ENCODE measurements around the gene ATXN3.
A peak's percentile ranks its signal among the peaks of the same experiment; 100 is the strongest.

The ATXN3 gene

DNA sequence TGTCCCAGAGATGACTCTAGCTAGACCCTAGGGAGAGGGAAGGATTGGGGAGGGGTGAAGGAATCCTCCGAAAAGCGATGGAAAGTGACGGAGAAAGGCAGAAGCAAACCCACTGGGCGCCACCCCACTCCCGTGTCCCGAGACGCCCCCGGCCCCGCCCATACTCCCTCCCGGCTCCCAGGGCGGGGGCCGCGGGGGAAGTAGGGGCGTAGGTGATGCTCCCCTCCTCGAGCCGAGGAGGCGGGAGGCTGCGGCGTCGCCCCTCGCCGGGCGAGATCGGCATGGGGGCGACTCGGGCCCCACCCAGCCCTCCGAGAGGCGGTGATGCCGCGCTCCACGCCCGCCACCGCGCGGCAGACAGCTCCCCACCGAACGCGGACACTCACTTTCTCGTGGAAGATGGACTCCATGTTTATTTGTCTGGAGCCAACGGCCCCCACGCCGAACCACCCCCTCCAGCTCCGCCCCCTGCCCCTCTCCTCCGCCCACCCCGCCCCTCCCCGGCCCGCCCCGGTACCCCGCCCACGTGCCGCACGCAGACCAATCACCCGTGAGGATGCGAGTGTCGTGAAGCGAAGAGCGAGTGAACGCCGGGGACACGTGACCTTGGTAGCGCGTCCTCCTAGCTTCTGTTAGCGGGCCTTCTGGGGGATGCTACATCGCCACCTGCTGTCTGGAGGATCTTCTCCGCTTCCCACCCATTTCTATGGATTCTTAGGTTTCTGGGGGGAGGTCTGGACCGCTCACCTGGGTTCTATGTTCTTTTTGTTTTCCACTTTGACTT lies at the start of gene ATXN3:
ATXN3 (minus strand) TSS at position 440 of the 784 bp plus-strand sequence; CDS start at position 410, 30 bp downstream.
- DNase-seq, result peak; percentile 96 to 99

GRCh38 chr14:92154283-92154942 lies 48.0 kb upstream of the ATXN3 start:
- no peak for DNase-seq

DNA sequence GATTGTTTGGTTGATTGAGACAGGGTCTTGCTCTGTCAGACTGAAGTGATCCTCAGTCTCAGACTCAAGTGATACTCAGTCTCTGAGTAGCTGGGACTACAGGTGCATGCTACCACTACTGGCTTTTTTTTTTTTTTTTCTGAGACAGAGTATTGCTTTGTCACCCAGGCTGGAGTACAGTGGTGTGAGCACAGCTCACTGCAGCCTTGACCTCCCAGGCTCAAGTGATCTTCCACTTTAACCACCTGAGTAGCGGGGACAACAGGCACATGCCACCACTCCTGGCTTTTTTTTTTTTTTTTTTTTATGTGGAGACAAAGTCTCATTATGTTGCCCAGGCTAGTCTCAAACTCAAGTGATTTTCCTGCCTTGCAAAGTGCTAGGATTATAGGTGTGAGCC lies 47.2 kb upstream of the ATXN3 start:
- DNase-seq, result no peak

DNA sequence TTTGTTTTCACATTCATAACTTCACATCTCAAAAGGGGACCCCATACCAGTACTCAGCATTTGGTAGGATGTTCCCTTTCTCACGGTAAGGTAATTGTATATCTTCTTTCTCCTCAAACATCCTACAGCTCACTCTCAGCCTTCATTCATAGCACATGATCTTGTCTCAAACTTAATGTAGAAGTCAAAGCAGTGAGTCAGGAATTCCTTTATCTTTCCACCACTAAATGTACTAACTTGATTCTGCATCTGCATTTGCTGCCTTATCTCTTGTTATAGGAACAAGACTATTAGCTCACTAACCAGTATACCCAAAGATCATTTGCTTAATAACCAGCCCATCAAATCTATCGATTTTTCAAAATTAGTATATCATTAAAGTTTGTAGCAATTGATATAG lies 38.3 kb upstream of the ATXN3 start:
- no peak for DNase-seq

DNA sequence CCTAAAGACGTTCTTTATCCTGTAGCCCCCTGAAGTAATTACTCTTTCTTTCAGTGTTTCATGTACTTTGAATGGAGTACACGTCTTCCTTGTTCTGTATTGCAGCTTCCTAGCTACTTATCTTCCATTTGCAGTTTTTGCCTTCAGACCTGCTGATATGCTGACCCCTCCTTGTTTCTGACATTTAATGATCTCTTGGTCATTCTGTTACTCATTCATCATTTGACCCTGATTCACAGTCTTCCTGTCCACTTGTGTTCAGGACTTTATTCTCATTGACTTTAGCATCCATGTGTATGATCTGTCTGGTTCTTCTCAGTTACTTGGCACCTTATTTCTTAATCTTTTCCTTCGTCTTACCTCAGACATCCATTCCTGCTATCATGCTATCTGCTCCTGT lies 37.6 kb upstream of the ATXN3 start:
- DNase-seq, result no peak

DNA sequence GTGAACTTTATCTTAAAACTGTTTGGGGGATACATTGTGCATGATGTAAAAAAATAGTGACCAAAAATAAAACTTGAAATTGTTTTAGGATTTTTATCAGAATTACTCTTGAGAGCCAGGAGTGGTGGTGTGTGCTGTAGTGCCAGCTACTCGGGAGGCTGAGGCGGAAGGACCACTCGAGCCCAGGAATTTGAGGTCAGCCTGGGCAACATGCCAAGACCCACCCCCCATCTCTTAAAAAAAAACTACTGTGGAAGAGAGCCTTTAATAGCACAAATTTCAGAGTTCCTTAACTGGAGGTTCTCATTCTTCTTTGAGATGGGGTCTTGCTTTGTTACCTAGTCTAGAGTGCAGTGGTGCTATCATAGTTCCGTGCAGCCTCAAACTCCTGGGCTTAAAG lies 36.9 kb upstream of the ATXN3 start:
- DNase-seq, result no peak

DNA sequence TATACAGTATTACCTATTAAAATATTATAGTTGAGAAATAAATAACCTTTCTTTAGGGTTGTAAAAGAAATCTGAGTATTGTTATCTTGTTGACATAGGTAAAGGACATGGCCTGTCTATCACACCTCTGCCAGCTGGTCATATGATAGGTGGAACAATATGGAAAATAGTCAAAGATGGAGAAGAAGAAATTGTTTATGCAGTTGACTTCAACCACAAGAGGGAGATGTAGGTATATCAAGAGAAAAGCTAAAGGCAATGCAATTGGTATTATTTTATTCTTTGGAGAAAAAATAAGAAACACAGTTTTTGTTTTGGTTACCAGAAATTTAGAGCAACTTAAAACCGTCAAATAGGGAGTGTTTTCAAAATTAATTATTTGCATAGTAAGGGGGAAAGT lies 28.9 kb upstream of the ATXN3 start:
- DNase-seq, result peak; percentile 55 to 74

DNA sequence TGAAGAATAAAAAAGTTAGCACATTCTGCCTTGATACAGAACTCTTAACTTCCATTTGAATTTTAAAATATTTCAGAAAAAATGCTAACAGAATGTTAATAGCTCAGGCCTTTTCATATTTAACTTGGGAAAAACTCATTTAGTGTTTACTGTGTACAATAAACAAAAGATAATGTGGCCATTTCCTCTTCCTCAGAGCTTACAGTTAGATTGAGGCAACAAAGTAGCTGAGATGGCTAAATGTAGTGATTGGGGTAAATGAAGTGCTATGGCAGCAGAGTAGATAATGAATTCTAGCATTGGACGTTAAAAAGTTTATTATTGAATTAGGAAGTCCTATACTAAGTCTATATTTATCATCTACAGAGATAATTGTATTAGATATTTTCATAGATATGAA lies 28.1 kb upstream of the ATXN3 start:
- DNase-seq, result no peak

DNA sequence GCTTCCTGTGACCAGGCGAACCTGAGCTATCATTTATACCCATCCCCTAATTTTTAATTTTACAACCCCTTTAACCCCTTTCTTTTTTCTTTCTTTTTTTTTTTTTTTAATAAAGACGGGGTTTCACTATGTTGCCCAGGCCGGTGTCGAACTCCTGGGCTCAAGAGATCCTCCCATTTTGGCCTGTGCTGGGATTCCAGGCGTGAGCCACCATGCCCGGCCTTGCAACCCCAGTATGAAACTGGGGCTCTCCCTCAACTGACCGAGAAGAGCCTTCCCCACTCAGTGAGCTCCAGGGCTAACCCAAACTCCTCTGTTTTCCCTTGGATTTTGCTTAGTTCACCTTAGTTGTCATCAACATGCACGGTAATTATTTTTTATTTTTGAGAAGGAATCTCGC lies 16.4 kb upstream of the ATXN3 start:
- no peak for DNase-seq

- DNase-seq, result peak; percentile 45 to 69
These were observed 15.9 kb upstream of the ATXN3 start for GRCh38 chr14:92122351-92122677.

DNA sequence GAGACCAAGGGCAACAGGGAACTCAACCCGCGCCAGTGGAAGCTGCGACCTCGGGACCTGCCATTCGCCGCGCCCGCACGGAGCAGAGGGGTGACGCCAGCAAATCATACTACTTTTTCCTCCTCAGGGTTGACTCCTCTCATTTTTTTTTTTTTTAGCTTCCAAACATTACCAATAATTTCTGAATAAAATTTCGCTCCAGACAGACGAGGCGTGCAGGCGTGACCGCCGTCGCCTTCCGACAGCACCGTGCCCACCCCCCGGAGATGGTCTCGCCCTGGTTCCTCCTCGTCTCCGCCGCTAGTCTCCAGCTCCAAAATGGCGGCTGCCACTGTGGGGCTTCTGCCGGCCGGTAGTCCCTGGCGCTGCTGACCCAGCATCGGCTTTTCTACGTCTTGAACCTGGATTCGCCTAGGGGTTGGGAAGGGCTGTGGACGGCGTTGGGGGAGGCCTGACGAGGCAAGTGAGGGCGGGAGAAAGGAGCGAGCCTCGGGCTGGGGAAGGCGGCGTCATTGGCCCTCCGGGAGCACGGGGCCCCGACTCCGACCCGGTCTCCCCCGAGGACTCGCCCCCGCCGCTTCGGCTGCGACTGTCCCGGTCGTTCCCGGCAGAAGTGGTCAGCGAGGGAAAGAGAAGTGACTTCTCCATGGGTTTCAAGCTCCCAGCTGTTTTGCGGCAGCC lies 15.4 kb upstream of the ATXN3 start, which contains the start of the genes CPSF2 and NDUFB1:
CPSF2 (plus strand) TSS at position 300 of the 681 bp plus-strand sequence. CDS start 9,016 bp downstream, outside the sequence.
NDUFB1 (minus strand) TSS at position 37 of the 681 bp plus-strand sequence. CDS start 4,069 bp downstream, outside the sequence.
- DNase-seq, result peak; percentile 58 to 90

GRCh38 chr14:92121207-92121669 lies 14.9 kb upstream of the ATXN3 start:
- peak in 1 of 2 experiments; percentile 33 for DNase-seq

GRCh38 chr14:92109490-92109889 lies 3.1 kb upstream of the ATXN3 start:
- no peak for DNase-seq

DNA sequence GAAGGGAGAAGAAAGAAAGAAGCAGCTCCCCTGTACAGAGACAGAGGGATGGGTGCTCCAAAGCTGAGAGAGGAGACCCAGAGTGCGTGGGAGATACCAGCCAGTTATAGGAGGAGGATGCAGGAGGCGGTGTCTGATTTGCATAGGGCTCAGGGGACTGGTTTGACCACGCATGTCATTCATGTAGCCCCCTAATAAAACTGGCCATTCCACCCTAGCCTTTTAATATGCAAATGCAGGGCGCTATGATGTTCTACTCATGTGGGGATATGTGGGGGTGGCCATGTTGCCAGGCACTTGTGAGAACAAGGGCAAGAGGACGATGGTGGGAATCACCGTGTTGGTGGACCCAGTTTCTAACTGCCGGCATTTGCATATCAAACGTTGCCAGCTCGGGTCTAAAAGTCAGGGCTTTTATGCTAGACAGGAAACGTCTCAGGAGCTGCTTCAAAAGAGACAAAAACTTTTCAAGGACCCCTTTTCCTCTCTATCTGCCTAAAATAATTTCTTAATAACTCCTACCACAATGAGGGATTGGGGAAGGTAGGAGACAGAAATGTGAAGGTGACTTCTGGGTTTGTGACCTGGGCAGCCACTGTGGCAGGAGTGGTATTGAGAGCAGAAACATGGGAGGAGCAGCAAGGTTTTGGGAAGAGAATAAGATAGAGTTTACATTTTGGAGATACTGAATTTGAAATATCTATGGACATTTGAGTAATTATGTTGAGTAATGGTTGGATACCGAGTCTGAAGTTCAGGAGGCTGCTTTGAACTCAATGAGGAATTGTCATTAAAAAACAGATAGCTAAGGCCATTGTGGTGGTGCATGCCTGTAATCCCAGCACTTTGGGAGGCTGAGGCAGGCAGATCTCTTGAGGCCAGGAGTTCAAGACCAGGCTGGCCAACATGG lies 2.2 kb upstream of the ATXN3 start:
- DNase-seq, result peak; percentile 92 to 94

- DNase-seq, result peak in 1 of 2 experiments; percentile 67
These were observed 564 bp downstream of the ATXN3 start for GRCh38 chr14:92105893-92106142.

- DNase-seq, result no peak
These were observed 1.1 kb downstream of the ATXN3 start for GRCh38 chr14:92105073-92105892.

- DNase-seq, result no peak
These were observed 2.9 kb downstream of the ATXN3 start for GRCh38 chr14:92103363-92103989.

DNA sequence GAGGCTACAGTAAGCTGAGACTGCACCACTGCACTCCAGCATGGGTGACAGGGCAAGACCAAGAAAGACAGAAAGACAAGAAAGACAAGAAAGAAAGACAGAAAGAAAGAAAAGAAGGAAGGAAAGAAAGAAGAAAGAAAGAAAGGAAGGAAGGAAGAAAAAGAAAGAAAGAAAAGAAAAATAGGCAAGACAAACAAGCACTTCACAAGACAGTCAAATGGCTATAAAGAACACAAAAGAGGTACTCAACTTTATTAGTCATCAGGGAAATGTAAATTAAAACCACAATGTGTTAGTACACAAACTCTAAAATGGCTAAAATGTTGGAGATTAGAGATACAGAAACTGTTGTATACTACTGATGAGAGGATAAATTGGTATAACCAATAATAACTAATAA lies 6.6 kb downstream of the ATXN3 start:
- no peak for DNase-seq

GRCh38 chr14:92093320-92093719 lies 13.1 kb downstream of the ATXN3 start:
- DNase-seq, result peak in 1 of 2 experiments; percentile 6

DNA sequence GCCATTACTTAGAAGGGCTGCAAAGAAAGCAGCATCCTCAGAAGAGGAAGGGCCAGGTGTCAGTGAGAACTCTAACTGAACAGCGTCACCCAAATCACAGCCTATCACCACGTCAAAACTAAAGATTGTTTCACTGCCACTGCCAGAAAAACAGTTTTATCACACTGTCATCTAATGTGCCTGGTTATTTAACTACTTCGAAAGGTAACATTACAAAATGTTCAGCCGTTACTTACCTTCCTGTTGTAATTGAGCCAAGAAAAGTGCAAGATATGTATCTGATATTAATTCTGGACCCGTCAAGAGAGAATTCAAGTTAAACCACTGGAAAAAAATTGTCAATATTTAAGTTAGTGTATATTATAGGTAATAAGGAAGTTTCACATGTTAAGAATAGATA lies 17.9 kb downstream of the ATXN3 start:
- DNase-seq, result no peak

GRCh38 chr14:92074555-92074954 lies 31.8 kb downstream of the ATXN3 start:
- DNase-seq, result no peak
